Measurements from ENCODE around the gene SDR42E1.

The SDR42E1 gene

GRCh38 chr16:82055117-82055516, 43.8 kb upstream of the SDR42E1 start:
- no peak overlapping the region for H3K4me3 ChIP-seq (ENCODE audit: low read depth, low read length)
- TF ChIP-seq CTCF (IDR thresholded peaks at IDR 0.05; ENCODE audit: low read depth, low read length, missing control alignments), result no peak
- in situ Hi-C loops (cut with HindIII; ENCODE audit: low pct_ligation_motif_present, low sequenced_read_pairs), result no loop called here
- no peak for DNase-seq
- H3K36me3 ChIP-seq (replicated peaks), result no peaks in the 10 kb centered on the region
- no peak overlapping the region for H3K27ac ChIP-seq
- H3K27me3 ChIP-seq (replicated peaks), result peaks cover 2% of the 10 kb centered on the region

GRCh38 chr16:82051656-82052055, 40.4 kb upstream of the SDR42E1 start:
- Histone ChIP-seq H3K27me3 (replicated peaks) (peaks cover 1% of the 10 kb centered on the region), H3K27ac (no peak overlapping the region), H3K36me3 (replicated peaks) (no peaks in the 10 kb centered on the region), H3K4me3 (ENCODE audit: low read depth, low read length) (no peak overlapping the region)
- no peak for DNase-seq
- in situ Hi-C loops (cut with HindIII; ENCODE audit: low pct_ligation_motif_present, low sequenced_read_pairs), result no loop called here
- no peak for TF ChIP-seq CTCF (IDR thresholded peaks at IDR 0.05; ENCODE audit: low read depth, low read length, missing control alignments)

- Histone ChIP-seq H3K4me3 (ENCODE audit: low read depth, low read length) (no peak overlapping the region), H3K27ac (no peak overlapping the region), H3K27me3 (replicated peaks) (no peaks in the 10 kb centered on the region), H3K36me3 (replicated peaks) (no peaks in the 10 kb centered on the region)
- no peak for TF ChIP-seq CTCF (IDR thresholded peaks at IDR 0.05; ENCODE audit: low read depth, low read length, missing control alignments)
- in situ Hi-C loops (cut with HindIII; ENCODE audit: low pct_ligation_motif_present, low sequenced_read_pairs), result no loop called here
- no peak for DNase-seq
Measured at GRCh38 chr16:82050909-82051357, 39.7 kb upstream of the SDR42E1 start.

- Histone ChIP-seq H3K27me3 (replicated peaks) (no peaks in the 10 kb centered on the region), H3K27ac (no peak overlapping the region), H3K4me3 (ENCODE audit: low read depth, low read length) (no peak overlapping the region), H3K36me3 (replicated peaks) (no peaks in the 10 kb centered on the region)
- in situ Hi-C loops (cut with HindIII; ENCODE audit: low pct_ligation_motif_present, low sequenced_read_pairs), result no loop called here
- no peak for TF ChIP-seq CTCF (IDR thresholded peaks at IDR 0.05; ENCODE audit: low read depth, low read length, missing control alignments)
- DNase-seq, result no peak
Measured at GRCh38 chr16:82050506-82050905, 39.2 kb upstream of the SDR42E1 start.

GRCh38 chr16:82049484-82049883, 38.2 kb upstream of the SDR42E1 start:
- in situ Hi-C loops (cut with HindIII; ENCODE audit: low pct_ligation_motif_present, low sequenced_read_pairs), result no loop called here
- no peaks in the 10 kb centered on the region for H3K27me3 ChIP-seq (replicated peaks)

More at GRCh38 chr16:82049484-82049883, 38.2 kb upstream of the SDR42E1 start:
- Histone ChIP-seq H3K36me3 (replicated peaks) (no peaks in the 10 kb centered on the region), H3K27ac (no peak overlapping the region), H3K4me3 (ENCODE audit: low read depth, low read length) (no peak overlapping the region)
- no peak for TF ChIP-seq CTCF (IDR thresholded peaks at IDR 0.05; ENCODE audit: low read depth, low read length, missing control alignments)
- DNase-seq, result no peak
